K562 (cell line): Measurements from ENCODE around the gene ITPR1. TPM values are rescaled to one million over a fixed set of nuclear protein-coding genes. Genes with fewer than 3 reads are reported as not detected.

ENCODE experiments used
- ARID2 ChIP-seq: fragments of 450-650 bp; IDR thresholded peaks from 2 replicates; pipeline ENCODE4 v1.6.1; 2017; ENCODE audit warnings: antibody characterized with exemption, mild to moderate bottlenecking
- BRD9 ChIP-seq: fragments of 450-650 bp; IDR thresholded peaks from 2 replicates; pipeline ENCODE4 v1.6.1; 2018; ENCODE audit warnings: low read depth; ENCODE audit not compliant: partially characterized antibody
- CHD2 ChIP-seq: IDR thresholded peaks from 2 replicates; pipeline ENCODE4 v1.6.1; 2011; ENCODE audit warnings: low read depth, low read length
- E2F4 ChIP-seq: sonication (generic); formaldehyde crosslinking; IDR thresholded peaks from 2 replicates; pipeline ENCODE4 v1.8.0; 2022; ENCODE audit warnings: mild to moderate bottlenecking, low read depth, missing genetic modification reagents
- EP300 ChIP-seq: IDR thresholded peaks from 2 replicates; pipeline ENCODE4 v1.6.1; 2012; ENCODE audit warnings: low read length, improper control_type of control experiment
- ETV5 ChIP-seq: sonication (generic); formaldehyde crosslinking; IDR thresholded peaks from 2 replicates; pipeline ENCODE4 v1.4.0; 2020; ENCODE audit warnings: low read depth, mild to moderate bottlenecking, missing genetic modification reagents
- FUS ChIP-seq: fragments of 200-400 bp; formaldehyde crosslinking; optimal IDR thresholded peaks from 2 replicates; pipeline ENCODE3; 2017; ENCODE audit warnings: low read depth, low read length
- GABPB1 ChIP-seq: sonication (generic); formaldehyde crosslinking; IDR thresholded peaks from 2 replicates; pipeline ENCODE4 v1.8.0; 2022; ENCODE audit warnings: mild to moderate bottlenecking, missing genetic modification reagents
- HDAC1 ChIP-seq, 2 experiments: fragments of 450-650 bp; IDR thresholded peaks; 2 replicates each; pipeline ENCODE4 v1.6.1; 2016 to 2017; ENCODE audit warnings: inconsistent platforms in 1 of 2, mild to moderate bottlenecking in 1 of 2, moderate library complexity in 1 of 2
- HES1 ChIP-seq: fragments of 450-650 bp; IDR thresholded peaks from 2 replicates; pipeline ENCODE4 v1.6.1; 2016; ENCODE audit warnings: low read depth, mild to moderate bottlenecking, moderate library complexity
- HNRNPUL1 ChIP-seq: fragments of 200-400 bp; formaldehyde crosslinking; IDR thresholded peaks from 2 replicates; pipeline ENCODE4 v1.6.1; 2017; ENCODE audit warnings: low read length
- KDM1A ChIP-seq, 2 experiments: fragments of 450-650 bp; IDR thresholded peaks; 2 replicates each; pipeline ENCODE4 v1.6.1; 2016; ENCODE audit warnings: mild to moderate bottlenecking in 2 of 2
- L3MBTL2 ChIP-seq: fragments of 450-650 bp; IDR thresholded peaks from 2 replicates; pipeline ENCODE4 v1.6.1; 2016; ENCODE audit warnings: mild to moderate bottlenecking, moderate library complexity
- MTF1 ChIP-seq: fragments of 250-450 bp; sonication (Bioruptor Pico); IDR thresholded peaks from 2 replicates; pipeline ENCODE4 v1.9.0; 2021; ENCODE audit warnings: moderate library complexity, mild to moderate bottlenecking, inconsistent platforms, borderline replicate concordance
- NR2C2 ChIP-seq, 2 experiments: fragments of 200-800 bp in 1 of 2; sonication (Bioruptor generic) in 1 of 2; sonication (generic) in 1 of 2; formaldehyde crosslinking in 1 of 2; IDR thresholded peaks; 2 replicates each; pipeline versions ENCODE4 v1.6.1 to v1.8.0; 2016 to 2022; ENCODE audit warnings: mild to moderate bottlenecking in 1 of 2, missing compliant biosample characterization in 1 of 2, missing genetic modification characterization in 1 of 2, missing genetic modification reagents in 1 of 2
- NR4A1 ChIP-seq, 2 experiments: fragments of 250-450 bp in 1 of 2; fragments of 450-650 bp in 1 of 2; sonication (Bioruptor Pico) in 1 of 2; IDR thresholded peaks; 2 replicates each; pipeline versions ENCODE4 v1.4.0 to v1.6.1; 2016 to 2020; ENCODE audit warnings: mild to moderate bottlenecking in 2 of 2, missing compliant biosample characterization in 1 of 2, missing genetic modification characterization in 1 of 2, moderate library complexity in 1 of 2
- RCOR1 ChIP-seq, 2 experiments: IDR thresholded peaks; 2 replicates each; pipeline ENCODE4 v1.6.1; 2012; ENCODE audit warnings: low read depth in 2 of 2, low read length in 2 of 2, borderline replicate concordance in 1 of 2, improper control_type of control experiment in 1 of 2
- STAT5B ChIP-seq: fragments of 250-450 bp; sonication (Bioruptor Pico); IDR thresholded peaks from 2 replicates; pipeline ENCODE4 v1.8.0; 2021; ENCODE audit warnings: mild to moderate bottlenecking, inconsistent platforms
- TEAD1 ChIP-seq, 2 experiments: fragments of 450-650 bp in 1 of 2; sonication (generic) in 1 of 2; formaldehyde crosslinking; IDR thresholded peaks; 2 replicates each; pipeline versions ENCODE4 v1.4.0 to v1.8.0; 2020 to 2022; ENCODE audit warnings: mild to moderate bottlenecking in 2 of 2, missing genetic modification reagents in 1 of 2
- TEAD4 ChIP-seq, 2 experiments: sonication (generic) in 1 of 2; formaldehyde crosslinking in 1 of 2; IDR thresholded peaks; 2 replicates each; pipeline versions ENCODE4 v1.6.1 to v1.8.0; 2012 to 2022; ENCODE audit warnings: borderline replicate concordance in 1 of 2, inconsistent platforms in 1 of 2, low read length in 1 of 2, mild to moderate bottlenecking in 1 of 2, missing genetic modification reagents in 1 of 2
- VEZF1 ChIP-seq: fragments of 200-800 bp; sonication (Bioruptor generic); IDR thresholded peaks from 2 replicates; pipeline ENCODE4 v1.6.1; 2017; ENCODE audit warnings: missing genetic modification characterization, missing compliant biosample characterization
- ZNF232 ChIP-seq: sonication (generic); formaldehyde crosslinking; IDR thresholded peaks from 2 replicates; pipeline ENCODE4 v1.8.0; 2022; ENCODE audit warnings: mild to moderate bottlenecking, missing genetic modification reagents
- ZNF655 ChIP-seq: fragments of 250-450 bp; sonication (Bioruptor Pico); IDR thresholded peaks from 2 replicates; pipeline ENCODE4 v1.5.0; 2021
- ZNF79 ChIP-seq: fragments of 250-450 bp; sonication (Bioruptor Pico); IDR thresholded peaks from 2 replicates; pipeline ENCODE4 v1.4.0; 2020; ENCODE audit warnings: low read depth, mild to moderate bottlenecking, moderate library complexity
- polyA plus RNA-seq, 8 experiments: library from polyadenylated mRNA; depleted of rRNA in 4 of 8; stranded (reverse) in 5 of 8; unstranded in 3 of 8; fragments of >200 nt; fragmentation: Nextera tagmentation in 2 of 8; fragmentation: Illumina TruSeq in 1 of 8; extraction: Ambion mirVana in 2 of 8; extraction: Trizol in 1 of 8; gene quantifications; 2 replicates each; pipeline versions ENCODE4 v1.2.1 to v1.2.3, GENCODE V29; 2011 to 2014; ENCODE audit warnings: inconsistent platforms in 1 of 8, missing spikeins in 1 of 8
- total RNA-seq, 7 experiments: library from RNA; depleted of rRNA in 6 of 7; stranded (reverse); fragments of >200 nt in 6 of 7; fragmentation: Illumina TruSeq in 2 of 7; extraction: Trizol in 2 of 7; gene quantifications; 2 replicates each; pipeline versions ENCODE4 v1.2.1 to v1.2.3, GENCODE V29; 2011 to 2021; ENCODE audit warnings: low replicate concordance in 1 of 7

The ITPR1 gene
- total and polyA plus RNA-seq, 9 of the 15 experiments (the other 6 are each of a cell fraction or from before 2014, with no cell fraction given), result 22.4 to 40.0 (median 27.4) TPM

GRCh38 chr3:4722103-4722502 lies 229.0 kb downstream of the ITPR1 start (continued):
- TF ChIP-seq ZNF655 (no peak), ZNF232 (no peak), ARID2 (peak; percentile 96), E2F4 (CRISPR knock-in tag) (no peak), TEAD4 (IDR thresholded peaks at IDR 0.05; ENCODE audit: low read length) (peak; percentile 18; the same call in 1 of the 2 replicates), TEAD4 (CRISPR knock-in tag; IDR thresholded peaks at IDR 0.05; ENCODE audit: borderline replicate concordance) (no peak), L3MBTL2 (peak; percentile 23; the same call in 1 of the 2 replicates), ETV5 (CRISPR knock-in tag) (peak; percentile 57), RCOR1 (IDR thresholded peaks at IDR 0.05; ENCODE audit: borderline replicate concordance in 1 of 2, low read depth in 2 of 2, low read length in 2 of 2) (peak in 1 of 2 experiments; percentile 66; a peak in 1 of 4 replicates), NR2C2 (CRISPR knock-in tag; IDR thresholded peaks at IDR 0.05) (no peak), NR2C2 (tag; IDR thresholded peaks at IDR 0.05) (no peak), NR4A1 (CRISPR knock-in tag; IDR thresholded peaks at IDR 0.05) (no peak), NR4A1 (tag; IDR thresholded peaks at IDR 0.05) (no peak), KDM1A (IDR thresholded peaks at IDR 0.05) (no peak), HDAC1 (IDR thresholded peaks at IDR 0.05) (0 out of 4 replicates have a peak, but pooled peaks of 1 of the 2 experiments have one; percentile 25), ZNF79 (CRISPR knock-in tag) (no peak), FUS (no peak), HES1 (0 out of 2 replicates have a peak, but pooled peaks have one; percentile 4), HNRNPUL1 (no peak), STAT5B (CRISPR knock-in tag) (no peak), BRD9 (peak; percentile 88), TEAD1 (CRISPR knock-in tag; IDR thresholded peaks at IDR 0.05) (no peak), GABPB1 (no peak), MTF1 (CRISPR knock-in tag) (no peak), CHD2 (no peak), VEZF1 (CRISPR knock-in tag) (peak; percentile 26; the same call in 1 of the 2 replicates), EP300 (peak; percentile 55; the same call in 1 of the 2 replicates)
